HG03378 (cell line): Measurements from ENCODE around the gene NAA16.
"Not testable (repeated sequence)": the region's sequence is repeated elsewhere in the genome, so short reads cannot be mapped to it uniquely, and the experiment has no call there.

Source experiments
- ATAC-seq: cut with Tn5 transposase; IDR thresholded peaks from one replicate; pipeline ENCODE4 v1.9.1; 2021; ENCODE audit warnings: mild to moderate bottlenecking, moderate library complexity; ENCODE audit not compliant: unreplicated experiment

The NAA16 gene

GRCh38 chr13:41310963-41311405 lies at the start of gene NAA16:
TSS of gene NAA16 (plus strand) at chr13:41311267. CDS start at chr13:41311529, 262 bp downstream.
- peak; percentile 61 for ATAC-seq

GRCh38 chr13:41263261-41263971 lies 47.7 kb upstream of the NAA16 start, which contains the start of gene MTRF1:
TSS of gene MTRF1 (minus strand) at chr13:41263576. CDS start at chr13:41260907, 2,669 bp downstream.
- ATAC-seq = peak; percentile 89

- ATAC-seq = no peak
Measured at GRCh38 chr13:41267106-41267505, 44.0 kb upstream of the NAA16 start.

- no peak for ATAC-seq
Measured at GRCh38 chr13:41268764-41269163, 42.3 kb upstream of the NAA16 start.

GRCh38 chr13:41271456-41272285 lies 39.4 kb upstream of the NAA16 start:
- no peak for ATAC-seq

- ATAC-seq = no peak
Measured at GRCh38 chr13:41273831-41274441, 37.1 kb upstream of the NAA16 start.

- ATAC-seq = no peak
Measured at GRCh38 chr13:41274881-41275280, 36.2 kb upstream of the NAA16 start.

- ATAC-seq = no peak
Measured at GRCh38 chr13:41276824-41277223, 34.2 kb upstream of the NAA16 start.

- not testable (repeated sequence) for ATAC-seq
Measured at GRCh38 chr13:41279156-41279555, 31.9 kb upstream of the NAA16 start.

GRCh38 chr13:41282129-41282571 lies 28.9 kb upstream of the NAA16 start:
- no peak for ATAC-seq

- ATAC-seq = no peak
Measured at GRCh38 chr13:41284512-41285288, 26.4 kb upstream of the NAA16 start.

- no peak for ATAC-seq
Measured at GRCh38 chr13:41286370-41286769, 24.7 kb upstream of the NAA16 start.

GRCh38 chr13:41289463-41289881 lies 21.6 kb upstream of the NAA16 start:
- ATAC-seq = no peak

- no peak for ATAC-seq
Measured at GRCh38 chr13:41291246-41291645, 19.8 kb upstream of the NAA16 start.

GRCh38 chr13:41293272-41293671 lies 17.8 kb upstream of the NAA16 start:
- ATAC-seq = no peak

GRCh38 chr13:41294914-41295313 lies 16.2 kb upstream of the NAA16 start:
- ATAC-seq = no peak

GRCh38 chr13:41295973-41296372 lies 15.1 kb upstream of the NAA16 start:
- no peak for ATAC-seq

GRCh38 chr13:41296879-41297646 lies 14.0 kb upstream of the NAA16 start:
- no peak for ATAC-seq

- no peak for ATAC-seq
Measured at GRCh38 chr13:41299316-41300094, 11.6 kb upstream of the NAA16 start.
